HepG2 (cell line): ENCODE measurements around the gene METTL5.

Experiments used
- CBFB ChIP-seq: sonication (generic); formaldehyde crosslinking; IDR thresholded peaks from 2 replicates; pipeline ENCODE4 v1.4.0; 2020; ENCODE audit warnings: missing genetic modification reagents
- ERF ChIP-seq: IDR thresholded peaks from 2 replicates; pipeline ENCODE4 v1.6.1; 2018; ENCODE audit warnings: missing biosample characterization, missing genetic modification reagents
- PHF21A ChIP-seq: sonication (generic); formaldehyde crosslinking; IDR thresholded peaks from 2 replicates; pipeline ENCODE4 v1.5.0; 2020; ENCODE audit warnings: mild to moderate bottlenecking, missing genetic modification reagents
- POLR2A ChIP-seq, 2 experiments: IDR thresholded peaks; 2 replicates each; pipeline ENCODE4 v1.6.1; 2011; ENCODE audit warnings: low read depth in 2 of 2, low read length in 2 of 2, mild to moderate bottlenecking in 1 of 2, moderate library complexity in 1 of 2; ENCODE audit not compliant: insufficient read depth in 1 of 2
- ZNF460 ChIP-seq: sonication (generic); formaldehyde crosslinking; IDR thresholded peaks from 2 replicates; pipeline ENCODE4 v1.5.1; 2020; ENCODE audit warnings: missing genetic modification reagents, mild to moderate bottlenecking, borderline replicate concordance

GRCh38 chr2:169806586-169806985, 18.1 kb downstream of the METTL5 start:
- TF ChIP-seq ERF (no peak), PHF21A (CRISPR knock-in tag) (no peak), CBFB (CRISPR knock-in tag) (no peak), ZNF460 (CRISPR knock-in tag) (no peak), POLR2A (IDR thresholded peaks at IDR 0.05; ENCODE audit: insufficient read depth in 1 of 2, low read depth in 2 of 2, low read length in 2 of 2) (no peak)
